IMR-90 (cell line): ENCODE results near the gene ACSS3. TPM values are rescaled to one million over a fixed set of nuclear protein-coding genes. Genes with fewer than 3 reads are reported as not detected.

ENCODE experiments used
- ATAC-seq: fragments of 200-7000 bp; cut with Tn5 transposase; 2 replicates; pipeline ENCODE4 v1.9.1; 2020; ENCODE audit warnings: low read depth, mild to moderate bottlenecking, moderate library complexity
- BruUV-seq: library from RNA; stranded (reverse); fragments of 400-500 nt; replicated peaks from 2 replicates; lab custom pipeline; 2021; lab: Mats Ljungman, UMichigan
- CTCF ChIA-PET: fragments of 300-600 bp; formaldehyde crosslinking; extraction: SDS; loops from one replicate; lab custom pipeline; 2021; ENCODE audit warnings: antibody characterized with exemption; lab: Yijun Ruan, JAX
- POLR2A ChIA-PET: fragments of 300-600 bp; sonication (Branson Sonifier 250); formaldehyde crosslinking; loops from one replicate; lab custom pipeline; 2022; ENCODE audit warnings: antibody characterized with exemption; ENCODE audit not compliant: unreplicated experiment; lab: Charles Lee
- DNase-seq: peaks from one replicate; pipeline ENCODE4 v3.0.0; 2013
- H2AFZ ChIP-seq: replicated peaks from 2 replicates; pipeline ENCODE3; 2013; ENCODE audit warnings: low read length, mild to moderate bottlenecking; ENCODE audit not compliant: poor library complexity
- H2AK5ac ChIP-seq: 2 replicates; pipeline ENCODE4 v1.6.1; 2013; ENCODE audit warnings: low read depth, low read length, inconsistent platforms
- H2AK9ac ChIP-seq: replicated peaks from 2 replicates; pipeline ENCODE3; 2013; ENCODE audit warnings: mild to moderate bottlenecking, low read depth, low read length, moderate library complexity; ENCODE audit not compliant: poor library complexity
- H2BK120ac ChIP-seq: 2 replicates; pipeline ENCODE4 v1.6.1; 2013; ENCODE audit warnings: low read depth, low read length, inconsistent platforms
- H2BK15ac ChIP-seq: 3 replicates; pipeline ENCODE4 v1.6.1; 2013; ENCODE audit warnings: low read depth, low read length, inconsistent platforms
- H2BK20ac ChIP-seq: 2 replicates; pipeline ENCODE4 v1.6.1; 2013; ENCODE audit warnings: low read depth, mild to moderate bottlenecking, inconsistent platforms, low read length, moderate library complexity
- H2BK5ac ChIP-seq: 2 replicates; pipeline ENCODE4 v1.6.1; 2013; ENCODE audit warnings: mild to moderate bottlenecking, low read depth, low read length, inconsistent platforms; ENCODE audit not compliant: poor library complexity, severe bottlenecking
- H3K14ac ChIP-seq: replicated peaks from 2 replicates; pipeline ENCODE4 v1.6.1; 2013; ENCODE audit warnings: low read depth, low read length, inconsistent platforms
- H3K18ac ChIP-seq: 2 replicates; pipeline ENCODE4 v1.6.1; 2013; ENCODE audit warnings: low read depth, low read length, control low read depth
- H3K23ac ChIP-seq: 2 replicates; pipeline ENCODE4 v1.6.1; 2013; ENCODE audit warnings: low read depth, low read length, inconsistent platforms
- H3K27ac ChIP-seq: 2 replicates; pipeline ENCODE4 v1.5.1; 2013; ENCODE audit warnings: mild to moderate bottlenecking, control low read depth, low read length; ENCODE audit not compliant: insufficient read depth
- H3K27me3 ChIP-seq: 2 replicates; pipeline ENCODE4 v1.6.1; 2013; ENCODE audit warnings: low read length; ENCODE audit not compliant: control insufficient read depth, insufficient read depth
- H3K36me3 ChIP-seq: 2 replicates; pipeline ENCODE4 v1.6.1; 2013; ENCODE audit warnings: low read length, mixed read lengths; ENCODE audit not compliant: control insufficient read depth, insufficient read depth
- H3K4ac ChIP-seq: 2 replicates; pipeline ENCODE4 v1.6.1; 2013; ENCODE audit warnings: low read depth, low read length, inconsistent platforms
- H3K4me1 ChIP-seq: 2 replicates; pipeline ENCODE4 v1.6.1; 2013; ENCODE audit warnings: low read length, mixed read lengths; ENCODE audit not compliant: control insufficient read depth, insufficient read depth
- H3K4me2 ChIP-seq: 2 replicates; pipeline ENCODE4 v1.6.1; 2013; ENCODE audit warnings: low read depth, mild to moderate bottlenecking, control low read depth, low read length, moderate library complexity
- H3K4me3 ChIP-seq: 2 replicates; pipeline ENCODE4 v1.5.1; 2013; ENCODE audit warnings: low read depth, mild to moderate bottlenecking, control low read depth, low read length, moderate library complexity; ENCODE audit not compliant: insufficient read depth
- H3K56ac ChIP-seq: 2 replicates; pipeline ENCODE4 v1.6.1; 2013; ENCODE audit warnings: low read length, inconsistent platforms; ENCODE audit not compliant: insufficient read depth; ENCODE audit errors: extremely low read depth
- H3K79me1 ChIP-seq, 2 experiments: 2 replicates each; pipeline ENCODE4 v1.6.1; 2013; ENCODE audit warnings: low read length in 2 of 2, inconsistent platforms in 1 of 2, low read depth in 1 of 2
- H3K9ac ChIP-seq: 2 replicates; pipeline ENCODE4 v1.6.1; 2013; ENCODE audit warnings: low read depth, low read length, control low read depth
- H3K9me1 ChIP-seq: 2 replicates; pipeline ENCODE4 v1.6.1; 2013; ENCODE audit warnings: low read length, inconsistent platforms; ENCODE audit not compliant: insufficient read depth
- H3K9me3 ChIP-seq: 2 replicates; pipeline ENCODE4 v1.6.1; 2013; ENCODE audit warnings: low read length; ENCODE audit not compliant: control insufficient read depth, insufficient read depth
- H4K20me1 ChIP-seq: 2 replicates; pipeline ENCODE4 v1.6.1; 2013; ENCODE audit warnings: low read length, inconsistent platforms; ENCODE audit not compliant: insufficient read depth
- H4K5ac ChIP-seq: 2 replicates; pipeline ENCODE4 v1.6.1; 2013; ENCODE audit warnings: mild to moderate bottlenecking, low read depth, low read length, control low read depth
- H4K8ac ChIP-seq, 2 experiments: 2 replicates each; pipeline ENCODE4 v1.6.1; 2013; ENCODE audit warnings: low read depth in 2 of 2, low read length in 2 of 2, control low read depth in 1 of 2, inconsistent platforms in 1 of 2
- H4K91ac ChIP-seq: 2 replicates; pipeline ENCODE4 v1.6.1; 2013; ENCODE audit warnings: low read depth, low read length, inconsistent platforms; ENCODE audit not compliant: insufficient read depth
- WGBS, 2 experiments: methylation state at CpG; one replicate each; pipeline versions ENCODE4 v1.1.5 to v1.1.7; 2013; ENCODE audit warnings: missing lambda C conversion rate in 2 of 2; ENCODE audit not compliant: insufficient read length in 1 of 2; ENCODE audit errors: extremely low coverage in 2 of 2; 5-methylcytosine and 5-hydroxymethylcytosine counted together
- dilution Hi-C: fragments of 300-500 bp; cut with HindIII; formaldehyde crosslinking; loops from one replicate; pipeline ENCODE4 v1.14.3; 2018; ENCODE audit warnings: low sequenced_read_pairs; ENCODE audit not compliant: unreplicated experiment
- in situ Hi-C: fragments of 300-500 bp; cut with MboI; formaldehyde crosslinking; loops from 3 replicates; pipeline ENCODE4 v1.14.3; 2019; ENCODE audit warnings: low sequenced_read_pairs, inconsistent platforms, mixed read lengths
- intact Hi-C: fragments of 100-400 bp; cut with micrococcal nuclease; formaldehyde crosslinking; loops from 2 replicates; pipeline ENCODE4 v1.10.0; 2022
- polyA plus RNA-seq, 3 experiments: library from polyadenylated mRNA; depleted of rRNA; stranded (reverse); fragments of >200 nt; gene quantifications; 2 replicates each; pipeline ENCODE4 v1.2.3, GENCODE V29; 2012; ENCODE audit warnings: low replicate concordance in 1 of 3
- total RNA-seq: library from RNA; depleted of rRNA; stranded (reverse); fragments of >200 nt; gene quantifications from 2 replicates; pipeline ENCODE4 v1.2.3, GENCODE V29; 2012
- TF ChIP-seq, protein P1 (sequence below): conservative IDR thresholded peaks from 2 replicates; pipeline ENCODE4 v1.5.1; 2012; ENCODE audit warnings: mild to moderate bottlenecking, low read depth, low read length, improper control_type of control experiment

The ACSS3 gene
- total and polyA plus RNA-seq, 2 of the 4 experiments (the other 2 are of a cell fraction) = 0.84 to 2.0 TPM

- H3K14ac ChIP-seq = no peak overlapping the region
- no peak overlapping the region for H3K27ac ChIP-seq
- WGBS, 2 experiments = no CpG with 5 or more reads among the region's 3 CpGs
- no peaks in the 10 kb centered on the region for H3K9me3 ChIP-seq
- no peak overlapping the region for H2BK15ac ChIP-seq
- no peak overlapping the region for H2BK120ac ChIP-seq
- H2BK5ac ChIP-seq = no peak overlapping the region
- H3K9me1 ChIP-seq = no peaks in the 10 kb centered on the region
- no peak overlapping the region for H3K9ac ChIP-seq
- TF ChIP-seq, protein P1, sequence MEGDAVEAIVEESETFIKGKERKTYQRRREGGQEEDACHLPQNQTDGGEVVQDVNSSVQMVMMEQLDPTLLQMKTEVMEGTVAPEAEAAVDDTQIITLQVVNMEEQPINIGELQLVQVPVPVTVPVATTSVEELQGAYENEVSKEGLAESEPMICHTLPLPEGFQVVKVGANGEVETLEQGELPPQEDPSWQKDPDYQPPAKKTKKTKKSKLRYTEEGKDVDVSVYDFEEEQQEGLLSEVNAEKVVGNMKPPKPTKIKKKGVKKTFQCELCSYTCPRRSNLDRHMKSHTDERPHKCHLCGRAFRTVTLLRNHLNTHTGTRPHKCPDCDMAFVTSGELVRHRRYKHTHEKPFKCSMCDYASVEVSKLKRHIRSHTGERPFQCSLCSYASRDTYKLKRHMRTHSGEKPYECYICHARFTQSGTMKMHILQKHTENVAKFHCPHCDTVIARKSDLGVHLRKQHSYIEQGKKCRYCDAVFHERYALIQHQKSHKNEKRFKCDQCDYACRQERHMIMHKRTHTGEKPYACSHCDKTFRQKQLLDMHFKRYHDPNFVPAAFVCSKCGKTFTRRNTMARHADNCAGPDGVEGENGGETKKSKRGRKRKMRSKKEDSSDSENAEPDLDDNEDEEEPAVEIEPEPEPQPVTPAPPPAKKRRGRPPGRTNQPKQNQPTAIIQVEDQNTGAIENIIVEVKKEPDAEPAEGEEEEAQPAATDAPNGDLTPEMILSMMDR = no peak
- H2AFZ ChIP-seq = no peak overlapping the region
- DNase-seq = no peak
- no peaks in the 10 kb centered on the region for H4K20me1 ChIP-seq
- no peak overlapping the region for H3K56ac ChIP-seq
- dilution Hi-C loops (no loop called here), intact Hi-C loops (no loop called here), in situ Hi-C loops (no loop called here)
- BruUV-seq = no TSS peak
- H2BK20ac ChIP-seq = no peak overlapping the region
- no peak overlapping the region for H3K18ac ChIP-seq
- no peak for ATAC-seq
- no peak overlapping the region for H3K4me3 ChIP-seq
- no peak overlapping the region for H3K4ac ChIP-seq
- POLR2A ChIA-PET = no interaction called here
- CTCF ChIA-PET = no interaction called here
- no peak overlapping the region for H2AK5ac ChIP-seq
- no peaks in the 10 kb centered on the region for H3K36me3 ChIP-seq
- no peak overlapping the region for H2AK9ac ChIP-seq
- no peak overlapping the region for H4K91ac ChIP-seq
- H4K5ac ChIP-seq = no peak overlapping the region
- H3K79me1 ChIP-seq = no peaks in the 10 kb centered on the region
- no peak overlapping the region for H4K8ac ChIP-seq
- H3K23ac ChIP-seq = no peak overlapping the region
- no peaks in the 10 kb centered on the region for H3K4me1 ChIP-seq
- no peaks in the 10 kb centered on the region for H3K27me3 ChIP-seq
- no peak overlapping the region for H3K4me2 ChIP-seq
Measured at GRCh38 chr12:81216739-81217138, 138.9 kb downstream of the ACSS3 start.
